Neural progenitor cell (in vitro differentiated cells): Measurements from ENCODE around the gene CCDC60.

Experiments used
- CTCF ChIP-seq: fragments of 200-600 bp; sonication (generic); IDR thresholded peaks from 2 replicates; pipeline ENCODE4 v1.5.1; 2017; ENCODE audit warnings: antibody characterized with exemption, mild to moderate bottlenecking
- EZH2 ChIP-seq: fragments of 200-600 bp; sonication (generic); IDR thresholded peaks from 2 replicates; pipeline ENCODE4 v1.6.1; 2017; ENCODE audit warnings: antibody characterized with exemption, mild to moderate bottlenecking, moderate library complexity

- TF ChIP-seq CTCF (no peak), EZH2 (no peak)
These were observed 122.7 kb downstream of the CCDC60 start for GRCh38 chr12:119457271-119457670.
